GM19351 (cell line): ENCODE measurements around the gene SLC7A1.

Experiments used
- ATAC-seq: cut with Tn5 transposase; IDR thresholded peaks from one replicate; pipeline ENCODE4 v1.9.1; 2021; ENCODE audit warnings: mild to moderate bottlenecking, moderate library complexity; ENCODE audit not compliant: unreplicated experiment

Gene SLC7A1

DNA sequence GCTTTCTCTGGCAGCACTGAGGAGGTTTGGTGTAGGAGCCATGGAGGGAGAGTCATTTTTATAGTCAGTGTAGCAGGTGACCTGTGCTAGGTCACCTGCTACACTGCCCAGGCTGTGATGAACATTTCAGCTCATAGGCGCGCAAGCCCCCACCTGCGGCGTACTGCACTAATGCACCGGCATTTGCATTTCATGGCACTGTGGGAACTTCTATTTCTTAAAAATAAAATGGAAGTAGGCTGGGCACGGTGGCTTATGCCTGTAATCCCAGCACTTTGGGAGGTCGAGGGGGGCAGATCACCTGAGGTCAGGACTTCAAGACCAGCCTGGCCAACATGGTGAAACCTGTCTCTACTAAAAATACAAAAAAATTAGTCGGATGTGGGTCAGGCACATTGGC is 101.0 kb downstream of the SLC7A1 start:
- no peak for ATAC-seq

DNA sequence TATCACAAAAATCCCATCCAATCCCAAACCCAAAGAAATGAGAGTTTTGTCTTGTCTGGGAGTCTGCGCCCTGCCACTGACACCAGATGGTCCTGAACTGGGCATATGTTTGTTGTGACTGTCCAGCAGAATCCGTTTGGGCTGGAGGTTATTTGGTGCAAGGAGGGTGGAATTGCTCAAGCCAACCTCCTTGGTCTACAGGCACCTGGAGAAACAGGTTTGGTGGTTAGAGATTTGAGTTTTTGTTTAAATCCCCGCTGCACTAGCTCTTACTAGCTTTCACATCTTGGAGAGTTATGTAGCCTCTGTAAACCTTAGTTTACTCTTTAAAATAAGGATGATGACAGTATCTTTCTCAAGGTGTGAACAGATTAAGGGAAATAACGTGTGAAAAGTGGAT is 101.7 kb downstream of the SLC7A1 start:
- no peak for ATAC-seq

DNA sequence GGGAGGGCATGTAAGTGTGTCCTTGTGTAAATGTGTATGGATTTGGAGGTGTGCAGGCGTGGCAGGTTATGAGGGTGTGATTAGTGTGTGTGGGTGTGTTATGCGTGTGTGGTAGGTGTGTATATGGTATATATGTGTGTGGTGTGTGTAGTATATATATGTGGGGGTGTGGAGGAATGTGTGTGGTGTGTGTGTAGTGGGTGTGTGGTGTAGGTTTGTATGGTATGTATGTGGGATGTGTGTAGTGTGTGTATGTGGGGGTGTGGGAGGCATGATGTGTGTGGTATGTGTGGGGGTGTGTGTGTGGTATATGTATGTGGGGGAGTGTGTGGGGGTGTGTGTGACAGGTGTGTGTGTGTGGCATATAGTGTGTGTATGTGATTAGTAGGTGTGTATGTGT is 104.2 kb downstream of the SLC7A1 start:
- no peak for ATAC-seq

DNA sequence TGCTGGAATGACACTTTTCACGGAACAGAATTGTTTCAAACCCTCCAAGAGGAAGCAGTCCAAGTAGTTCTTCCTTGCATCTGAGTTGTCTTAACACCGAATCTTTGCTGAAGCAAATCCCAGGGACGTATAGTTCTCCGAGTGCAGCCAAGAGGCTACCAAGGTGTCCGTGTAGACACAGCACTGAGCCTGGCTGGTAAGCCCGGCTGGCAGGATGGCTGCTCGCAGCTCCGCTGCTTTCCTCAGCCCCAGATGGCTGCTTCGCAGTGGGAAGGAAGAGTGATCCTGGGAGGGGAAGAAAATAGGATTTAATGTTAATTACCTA is 105.0 kb downstream of the SLC7A1 start:
- ATAC-seq, result no peak

DNA sequence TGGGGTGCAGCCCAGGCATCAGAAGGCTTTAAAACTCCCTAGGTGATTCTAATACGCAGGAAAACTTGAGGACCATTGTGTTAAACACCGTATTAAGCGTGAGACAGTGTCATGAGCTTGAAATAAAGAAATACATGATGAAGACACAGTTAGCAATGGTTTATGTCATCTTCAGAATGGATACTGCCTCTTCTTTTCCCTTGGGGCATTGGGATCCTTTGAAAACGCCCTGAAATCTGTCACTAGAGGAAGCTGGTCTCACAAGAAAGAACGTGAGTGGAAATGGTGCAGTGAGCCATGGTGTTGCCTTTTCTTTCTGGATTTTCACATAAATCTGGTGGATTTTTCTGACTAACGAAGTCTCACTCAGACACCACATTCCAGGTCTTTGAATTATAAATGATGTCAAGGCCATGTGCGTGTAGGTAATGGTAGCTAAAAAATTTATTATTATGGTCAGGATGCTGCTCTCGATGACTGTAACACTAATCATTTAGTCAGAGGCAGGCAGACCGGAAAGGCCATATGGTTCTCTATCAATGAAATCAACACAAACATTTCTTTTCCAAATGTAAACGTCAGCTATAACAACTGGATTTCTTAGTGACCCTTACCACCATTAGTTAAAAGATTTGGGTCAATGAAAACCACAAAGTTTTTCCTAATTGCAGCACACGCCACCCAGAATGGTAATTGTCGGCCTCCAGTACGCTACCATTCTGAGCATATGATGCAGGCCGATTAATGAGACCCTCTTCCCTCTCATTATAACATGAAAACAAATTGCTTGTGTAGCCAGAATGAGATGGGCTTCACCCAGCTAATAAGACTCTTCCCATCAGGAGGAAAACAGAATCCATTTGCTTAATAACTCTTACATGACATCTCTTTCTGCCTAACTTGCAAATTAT is 105.6 kb downstream of the SLC7A1 start:
- no peak for ATAC-seq

DNA sequence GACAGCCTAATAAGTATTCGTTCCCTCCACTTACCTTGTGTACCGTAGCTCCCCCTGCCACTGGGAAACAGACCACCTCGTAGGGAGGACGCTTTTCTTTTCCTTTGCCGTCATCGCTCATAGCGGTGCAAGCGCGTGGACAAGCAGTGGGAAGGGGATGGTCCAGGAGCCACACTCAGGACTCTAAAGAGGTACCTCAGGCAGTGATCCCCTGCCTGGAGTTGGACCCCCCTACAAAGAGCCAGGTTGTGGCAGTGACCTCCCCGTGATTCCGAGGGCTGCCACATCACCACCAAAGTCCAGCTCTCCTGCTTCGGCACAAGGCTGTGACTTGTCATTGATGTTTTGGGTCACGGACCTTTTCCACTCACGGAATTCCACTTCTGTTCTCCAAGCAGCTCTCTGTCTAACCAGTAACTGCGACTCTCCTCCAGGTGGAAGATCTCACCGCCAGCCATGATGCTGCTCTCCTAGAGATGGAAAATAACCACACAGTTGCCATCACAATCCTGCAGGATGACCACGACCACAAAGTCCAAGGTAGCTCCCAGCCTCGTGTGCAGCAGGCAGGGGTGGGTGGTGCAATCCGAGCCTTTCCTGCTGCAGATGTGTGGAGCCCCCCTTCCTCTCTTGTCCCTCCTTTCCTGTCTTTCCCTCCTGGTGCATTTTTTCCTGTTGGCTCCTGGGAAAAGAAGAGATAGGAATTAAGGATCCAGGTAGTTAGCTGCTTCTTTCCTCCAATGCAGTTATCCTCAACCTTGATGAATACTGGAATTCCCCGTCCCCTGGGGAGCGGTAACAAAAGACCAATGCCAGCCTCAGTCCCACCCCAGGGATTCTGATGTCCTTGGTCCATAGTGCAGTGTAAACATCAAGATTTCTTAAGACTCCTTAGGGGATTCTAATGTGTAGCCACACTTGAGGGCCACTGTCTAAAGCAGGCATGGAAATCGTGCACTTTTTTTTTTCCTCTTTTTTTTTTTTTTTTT is 107.7 kb downstream of the SLC7A1 start:
- ATAC-seq, result no peak

DNA sequence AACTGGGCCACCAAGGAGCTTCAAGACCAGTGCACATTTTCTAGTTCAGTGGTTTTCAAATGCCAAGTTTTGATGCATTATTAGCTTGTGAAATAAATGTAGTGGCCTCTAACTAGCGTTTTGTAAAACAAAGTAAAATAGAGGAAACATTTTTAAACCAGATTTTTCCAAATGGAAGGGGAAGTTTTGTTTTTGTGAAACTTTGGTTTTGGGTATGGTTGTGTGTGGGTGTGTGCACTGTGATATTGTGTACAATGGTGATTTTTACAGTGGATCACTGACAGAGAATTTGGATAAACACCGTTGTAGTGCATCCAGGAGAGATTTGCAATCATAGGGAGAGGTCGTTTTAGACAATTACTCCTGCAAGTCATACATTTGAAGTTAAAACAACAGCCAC is 108.9 kb downstream of the SLC7A1 start:
- no peak for ATAC-seq

DNA sequence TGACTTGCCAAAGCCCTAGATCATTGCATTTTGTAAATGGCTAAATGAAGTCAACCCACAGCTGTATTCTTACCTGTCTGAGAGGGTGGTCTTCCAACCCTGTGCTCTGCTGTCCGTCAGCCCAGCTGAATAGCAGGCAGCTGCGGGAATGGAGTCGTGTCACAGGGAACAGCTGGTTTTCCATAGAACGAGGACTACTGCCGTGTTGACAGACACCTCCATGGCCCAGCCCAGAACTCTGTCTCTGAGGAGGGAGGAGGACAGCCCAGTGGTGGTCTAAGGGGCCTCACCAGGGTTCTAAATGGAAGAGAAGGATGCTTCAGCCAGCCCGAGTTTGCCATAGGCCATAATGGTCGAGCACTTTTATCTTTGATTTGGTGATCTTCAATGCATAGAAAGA is 110.7 kb downstream of the SLC7A1 start:
- ATAC-seq, result no peak

DNA sequence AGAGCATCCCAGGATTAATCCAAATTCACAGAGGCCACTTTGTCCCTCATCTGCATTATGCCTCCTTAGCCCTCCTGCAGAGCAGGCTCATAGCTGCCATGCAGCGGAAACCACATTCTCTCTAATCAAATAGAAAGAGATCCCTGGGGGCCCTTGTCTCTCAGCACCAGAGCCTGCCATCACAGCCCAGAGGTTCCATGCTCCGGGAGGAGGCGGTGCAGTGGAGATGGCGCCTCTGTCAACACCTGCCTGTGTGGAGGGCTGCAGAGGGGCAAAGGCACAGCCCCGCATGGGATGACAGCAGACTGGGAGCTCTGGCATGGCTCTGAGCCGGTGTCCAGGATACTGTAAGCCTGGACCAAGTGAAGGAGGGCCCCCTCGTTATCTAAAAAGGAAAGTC is 111.3 kb downstream of the SLC7A1 start:
- no peak for ATAC-seq

DNA sequence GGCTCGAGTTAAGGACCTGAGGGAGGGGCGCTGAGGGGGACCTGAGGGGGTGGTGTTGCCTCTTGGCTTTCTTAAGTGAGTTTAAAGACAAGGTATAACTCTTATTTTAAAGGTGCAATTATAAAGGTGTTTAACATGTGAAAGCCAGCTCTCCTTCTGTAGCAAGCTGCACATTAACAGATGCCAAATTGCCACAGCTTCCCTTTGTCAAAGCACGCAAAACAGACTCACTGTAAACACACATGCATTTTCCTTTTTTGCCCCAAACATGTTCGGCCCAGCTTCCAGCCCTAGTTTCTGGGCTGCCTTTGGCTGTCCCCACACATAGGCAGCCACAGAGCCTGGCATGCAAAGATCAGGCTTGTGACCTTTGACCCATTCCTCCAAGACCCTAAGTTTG is 111.9 kb downstream of the SLC7A1 start:
- no peak for ATAC-seq

DNA sequence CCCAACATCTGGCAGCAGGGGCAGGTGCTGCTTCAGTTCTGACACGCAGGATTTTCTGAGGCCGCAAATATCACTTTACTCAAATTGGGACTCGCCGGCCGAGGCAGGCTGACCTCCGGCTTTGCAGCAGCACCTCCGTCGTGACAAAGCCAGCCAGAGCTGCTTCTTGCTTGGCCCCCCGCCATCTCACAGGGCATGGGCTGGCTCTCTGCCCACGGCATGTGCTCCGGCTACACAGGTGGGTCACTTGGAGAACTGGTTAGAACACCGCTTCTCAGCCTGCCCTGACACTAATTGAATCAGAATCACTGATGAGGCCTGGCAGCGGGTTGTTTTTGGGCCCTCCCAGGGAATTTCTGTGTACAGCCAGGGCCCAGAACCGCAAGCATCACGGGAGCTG is 112.3 kb downstream of the SLC7A1 start:
- no peak for ATAC-seq

DNA sequence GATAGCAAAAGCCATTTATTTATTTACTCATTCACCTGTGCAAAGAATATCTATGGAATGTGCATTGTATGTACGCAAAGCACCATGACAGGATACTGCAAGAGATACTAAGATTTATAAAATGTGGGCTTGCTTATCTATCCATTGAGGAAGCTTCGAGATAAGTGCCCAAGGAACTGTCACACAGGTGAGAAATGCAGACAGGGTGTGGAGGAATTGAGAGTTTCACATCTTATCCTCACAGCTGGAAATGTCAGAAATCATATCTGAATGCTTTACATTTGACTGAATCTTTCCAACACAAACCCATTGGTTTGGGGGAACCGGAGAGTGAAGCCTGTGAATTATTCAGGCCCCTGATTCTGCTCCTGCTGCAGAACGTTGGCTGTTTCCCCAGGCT is 113.0 kb downstream of the SLC7A1 start:
- no peak for ATAC-seq

DNA sequence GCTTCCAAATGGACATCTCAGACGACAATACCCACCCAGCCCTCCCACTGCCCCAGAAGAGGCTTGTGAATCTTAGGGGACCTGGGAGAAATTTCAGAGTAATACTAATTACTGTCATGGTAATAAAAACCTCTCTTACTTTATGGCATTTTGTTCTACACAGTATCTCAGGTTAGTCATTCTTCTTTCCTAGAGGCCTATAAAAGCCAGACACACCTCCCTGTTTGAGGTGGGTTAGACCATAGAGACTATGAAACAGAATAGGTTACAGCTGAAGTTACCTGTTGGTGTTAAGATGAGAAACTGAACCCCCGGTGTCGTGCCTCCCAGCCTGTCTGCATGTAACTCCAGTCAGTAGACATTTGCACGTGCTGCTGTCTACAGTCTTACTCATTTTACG is 113.9 kb downstream of the SLC7A1 start:
- ATAC-seq, result no peak

DNA sequence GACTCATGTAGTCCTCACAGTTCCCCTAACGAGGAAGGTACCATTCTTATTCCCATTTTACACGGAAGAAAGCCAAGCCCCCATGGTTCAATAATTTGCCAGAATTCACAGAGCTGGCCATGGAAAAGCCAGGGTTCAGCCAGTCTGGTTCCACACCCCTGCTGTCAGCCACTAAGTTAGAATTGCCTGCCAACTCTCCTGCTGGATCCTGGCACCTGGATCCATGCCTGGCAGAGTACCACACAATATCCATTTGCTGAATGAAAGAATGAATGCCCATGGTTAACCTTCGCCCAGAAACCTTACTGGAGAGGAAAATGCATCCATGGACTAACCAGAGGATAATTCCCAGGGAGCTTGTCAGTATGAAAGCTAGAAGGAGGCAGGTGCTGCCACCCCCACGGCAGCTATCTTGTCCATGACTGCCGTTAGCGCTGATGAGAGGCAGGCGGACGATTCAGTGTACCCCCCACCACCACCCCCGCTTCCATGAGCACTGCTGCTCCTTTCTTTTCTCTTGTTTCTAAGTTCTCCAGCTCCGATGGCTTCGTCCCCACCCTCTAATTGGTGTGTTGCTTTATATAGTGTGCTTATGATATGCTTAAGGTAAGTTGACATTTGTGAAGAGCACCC is 114.5 kb downstream of the SLC7A1 start:
- no peak for ATAC-seq

DNA sequence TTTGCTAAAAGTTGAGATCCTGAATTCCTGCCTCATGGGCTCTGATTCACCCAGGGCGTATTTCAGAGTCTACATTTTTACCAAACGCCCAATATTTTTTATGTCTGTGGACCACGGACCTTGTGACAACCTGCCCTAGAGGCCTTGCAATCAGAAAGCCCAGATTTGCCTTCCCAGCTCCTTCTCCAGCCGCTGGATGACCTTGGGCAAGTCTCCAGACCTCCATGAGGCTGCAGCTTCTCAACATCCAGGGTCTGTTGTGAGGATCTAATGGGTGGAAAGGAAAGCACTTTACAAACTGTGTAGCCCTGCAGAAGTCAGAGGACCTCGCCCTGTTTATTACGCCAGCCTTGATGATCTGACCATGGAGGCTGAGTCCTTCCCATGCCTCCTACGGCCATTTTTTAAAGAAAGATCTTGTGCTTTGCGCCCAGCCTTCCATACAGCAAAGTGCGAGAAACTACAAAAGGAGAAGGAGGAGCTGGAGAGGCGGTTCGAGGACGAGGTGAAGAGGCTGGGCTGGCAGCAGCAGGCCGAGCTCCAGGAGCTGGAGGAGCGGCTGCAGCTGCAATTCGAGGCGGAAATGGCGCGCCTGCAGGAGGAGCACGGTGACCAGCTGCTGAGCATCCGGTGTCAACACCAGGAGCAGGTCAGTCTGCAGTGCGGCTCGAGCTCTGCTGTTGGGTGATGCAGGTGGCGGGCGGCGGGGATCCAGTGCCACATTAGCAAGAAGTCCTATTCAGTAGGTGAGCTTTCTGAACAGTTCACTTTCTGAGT is 115.6 kb downstream of the SLC7A1 start:
- ATAC-seq, result no peak

DNA sequence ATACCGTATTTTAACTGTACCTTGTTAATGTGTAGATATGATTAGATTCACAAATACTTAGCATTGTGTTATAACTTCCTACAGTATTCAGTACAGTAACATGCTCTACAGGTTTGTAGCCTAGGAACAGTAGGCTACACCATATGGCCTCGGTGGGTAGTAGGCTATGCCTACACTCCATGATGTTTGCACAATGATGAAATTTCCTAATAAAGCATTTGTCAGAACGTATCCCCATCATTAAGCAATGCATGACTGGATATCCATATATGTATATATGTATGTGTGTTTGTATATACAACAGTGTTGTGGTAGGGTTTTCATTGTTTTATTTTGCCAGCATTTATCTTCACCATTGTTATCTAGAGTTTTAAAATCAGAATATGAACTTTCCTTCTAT is 119.4 kb downstream of the SLC7A1 start:
- no peak for ATAC-seq

DNA sequence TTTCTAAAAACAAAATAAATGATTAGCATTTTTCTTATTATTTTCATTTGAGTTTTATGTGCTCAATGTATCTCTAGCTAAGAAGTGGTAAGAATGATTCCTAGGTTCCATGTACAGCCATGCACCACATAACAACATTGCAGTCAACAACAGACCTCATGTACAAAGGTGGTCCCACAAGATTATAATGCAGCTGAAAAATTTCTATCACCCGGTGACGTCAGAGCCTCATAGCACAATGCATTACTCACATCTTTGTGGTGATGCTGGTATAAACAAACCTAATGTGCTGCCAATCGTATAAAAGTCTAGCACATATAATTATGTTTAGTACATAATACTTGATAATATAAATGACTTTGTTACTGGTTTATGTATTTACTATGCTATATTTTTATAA is 120.5 kb downstream of the SLC7A1 start:
- ATAC-seq, result no peak

DNA sequence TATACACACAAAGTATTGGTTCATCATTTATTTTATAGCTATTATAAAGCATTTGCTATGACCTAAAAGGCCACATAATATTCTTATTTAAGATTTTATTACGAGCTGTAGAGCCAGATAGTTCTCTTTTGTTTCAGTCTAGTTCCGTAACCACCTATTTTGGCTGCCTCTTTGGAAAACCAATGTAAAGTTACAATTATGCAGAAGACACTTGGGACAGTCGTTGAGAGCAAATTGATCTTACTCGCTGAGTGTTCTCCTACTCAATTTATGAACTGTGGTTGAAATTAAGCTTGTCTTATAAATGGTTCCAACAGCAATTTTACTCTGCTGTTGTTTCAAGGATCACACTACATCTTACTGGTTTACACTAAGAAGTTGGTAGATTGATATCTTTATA is 122.3 kb downstream of the SLC7A1 start:
- ATAC-seq, result no peak

DNA sequence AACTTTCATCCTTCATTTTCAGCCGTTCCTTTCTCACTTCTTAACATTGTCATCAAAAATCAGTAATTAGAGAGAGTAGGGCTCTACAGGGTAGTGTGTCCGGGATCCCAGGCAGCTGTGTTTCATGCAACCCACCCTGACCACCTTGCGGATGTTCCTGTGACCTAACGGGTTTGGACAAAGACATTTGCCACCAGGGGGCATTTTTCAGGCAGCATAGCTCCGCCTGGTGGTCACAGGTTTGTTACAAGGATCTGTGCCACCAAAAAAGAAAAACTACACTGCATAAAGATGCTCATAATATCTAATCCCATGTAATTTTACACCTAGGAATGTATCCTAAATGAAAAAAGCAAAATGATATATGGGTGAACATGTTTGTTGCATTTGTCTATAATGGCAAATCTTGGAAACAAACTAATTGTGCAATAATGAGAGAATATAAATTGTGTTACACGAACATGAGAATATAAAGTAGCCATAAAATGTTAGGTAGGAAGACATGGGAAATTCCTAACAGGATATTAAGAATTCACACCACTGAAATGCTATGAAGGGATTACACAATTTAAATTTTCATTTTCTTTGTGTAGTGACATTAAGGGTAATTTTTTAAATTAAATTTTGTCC is 123.0 kb downstream of the SLC7A1 start:
- peak; percentile 58 for ATAC-seq

DNA sequence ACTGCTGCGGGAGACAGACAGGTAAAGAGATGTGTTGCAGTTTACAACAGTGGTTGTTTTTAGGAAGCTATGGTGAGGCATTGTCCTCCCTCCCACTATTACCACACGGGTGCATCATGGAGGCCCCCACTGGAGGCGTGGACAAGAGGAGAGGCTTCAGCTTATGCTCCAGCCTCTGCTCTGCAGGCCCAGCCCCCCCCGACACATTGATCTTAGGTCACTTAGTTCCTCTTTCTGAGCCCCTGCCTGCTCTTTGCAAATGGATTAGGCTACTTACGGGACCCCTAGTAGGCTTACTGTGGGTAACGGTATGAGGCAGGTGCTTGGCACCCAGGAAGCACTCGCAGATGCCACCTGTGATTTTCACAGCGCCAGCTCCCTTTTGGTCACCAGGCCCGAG is 123.9 kb downstream of the SLC7A1 start:
- no peak for ATAC-seq
